ENCODE data around the gene ZNF326.

The ZNF326 gene

DNA sequence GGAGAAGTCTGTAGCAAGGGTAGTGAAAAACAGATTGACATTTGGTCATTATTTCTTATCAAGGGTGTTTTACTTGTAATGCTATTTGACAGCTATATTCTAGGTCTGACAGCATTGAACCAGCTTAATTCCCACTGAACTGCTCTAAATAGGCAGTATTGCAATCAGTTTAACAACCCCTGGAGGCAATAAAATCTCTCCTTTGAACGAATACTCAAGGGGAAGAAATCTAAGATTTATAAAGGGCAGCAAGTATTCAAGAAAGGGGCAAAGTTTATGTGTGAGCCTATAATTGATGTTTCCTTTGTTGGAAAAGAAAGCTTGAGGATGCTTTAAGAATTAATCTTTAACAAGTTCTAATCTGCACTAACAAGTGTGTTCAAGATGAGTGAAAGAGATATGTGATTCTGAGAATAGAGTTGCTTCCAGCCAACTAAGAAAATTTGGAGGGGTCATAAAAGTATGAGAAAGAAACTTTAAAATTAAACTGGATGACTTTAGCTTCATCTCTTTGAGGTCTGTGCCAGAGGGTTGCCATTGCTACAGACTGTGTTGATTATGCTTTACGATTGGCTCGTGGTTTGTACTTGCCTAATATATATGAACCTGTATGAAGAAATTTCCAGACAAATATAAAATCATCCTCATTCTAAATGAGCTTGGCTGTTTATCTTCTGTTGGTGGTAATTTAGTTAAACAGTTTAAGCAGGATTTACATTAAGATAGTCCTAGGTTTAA is 72.5 kb downstream of the ZNF326 start:
- no peak for DNase-seq (ENCODE audit: extremely low read depth, low read depth)
- TF ChIP-seq, protein P1, sequence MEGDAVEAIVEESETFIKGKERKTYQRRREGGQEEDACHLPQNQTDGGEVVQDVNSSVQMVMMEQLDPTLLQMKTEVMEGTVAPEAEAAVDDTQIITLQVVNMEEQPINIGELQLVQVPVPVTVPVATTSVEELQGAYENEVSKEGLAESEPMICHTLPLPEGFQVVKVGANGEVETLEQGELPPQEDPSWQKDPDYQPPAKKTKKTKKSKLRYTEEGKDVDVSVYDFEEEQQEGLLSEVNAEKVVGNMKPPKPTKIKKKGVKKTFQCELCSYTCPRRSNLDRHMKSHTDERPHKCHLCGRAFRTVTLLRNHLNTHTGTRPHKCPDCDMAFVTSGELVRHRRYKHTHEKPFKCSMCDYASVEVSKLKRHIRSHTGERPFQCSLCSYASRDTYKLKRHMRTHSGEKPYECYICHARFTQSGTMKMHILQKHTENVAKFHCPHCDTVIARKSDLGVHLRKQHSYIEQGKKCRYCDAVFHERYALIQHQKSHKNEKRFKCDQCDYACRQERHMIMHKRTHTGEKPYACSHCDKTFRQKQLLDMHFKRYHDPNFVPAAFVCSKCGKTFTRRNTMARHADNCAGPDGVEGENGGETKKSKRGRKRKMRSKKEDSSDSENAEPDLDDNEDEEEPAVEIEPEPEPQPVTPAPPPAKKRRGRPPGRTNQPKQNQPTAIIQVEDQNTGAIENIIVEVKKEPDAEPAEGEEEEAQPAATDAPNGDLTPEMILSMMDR (IDR thresholded peaks at IDR 0.05; ENCODE audit: low read depth, low read length, missing control alignments): no peak
- H3K4me3 ChIP-seq (replicated peaks; ENCODE audit: low read depth, low read length): no peak overlapping the region

DNA sequence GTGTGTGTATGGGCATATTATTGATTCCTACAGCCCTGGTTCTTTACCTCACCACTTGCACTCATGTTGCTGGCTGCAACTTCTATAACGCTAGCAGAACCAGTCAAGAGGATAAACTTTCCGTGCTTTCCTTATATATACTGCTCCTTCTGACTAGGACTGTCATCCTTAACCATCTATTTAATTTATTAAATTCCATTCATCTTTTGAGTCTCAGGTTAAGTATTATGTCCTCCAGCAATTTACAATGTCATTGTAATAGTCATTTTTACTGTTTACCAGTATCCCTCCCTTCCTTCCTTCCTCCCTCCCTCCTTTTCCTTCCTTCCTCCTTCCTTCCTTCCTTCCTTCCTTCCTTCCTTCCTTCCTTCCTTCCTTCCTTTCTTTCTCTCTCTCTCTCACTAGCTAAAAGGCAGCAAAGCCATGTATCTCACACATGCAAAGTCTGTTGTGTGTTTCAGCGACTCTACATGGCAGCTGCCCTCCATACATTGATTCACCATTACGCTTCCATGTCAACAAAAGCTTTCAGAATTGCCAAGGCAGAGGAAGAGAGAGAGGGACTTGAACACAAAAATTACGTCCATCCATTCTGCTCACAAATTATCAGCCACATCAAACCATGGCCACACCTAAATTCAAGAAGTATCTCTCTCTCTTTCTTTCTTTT is 73.8 kb downstream of the ZNF326 start:
- H3K4me3 ChIP-seq (replicated peaks; ENCODE audit: low read depth, low read length): no peak overlapping the region
- no peak for DNase-seq (ENCODE audit: extremely low read depth, low read depth)
- TF ChIP-seq, protein P1 (IDR thresholded peaks at IDR 0.05; ENCODE audit: low read depth, low read length, missing control alignments): no peak

DNA sequence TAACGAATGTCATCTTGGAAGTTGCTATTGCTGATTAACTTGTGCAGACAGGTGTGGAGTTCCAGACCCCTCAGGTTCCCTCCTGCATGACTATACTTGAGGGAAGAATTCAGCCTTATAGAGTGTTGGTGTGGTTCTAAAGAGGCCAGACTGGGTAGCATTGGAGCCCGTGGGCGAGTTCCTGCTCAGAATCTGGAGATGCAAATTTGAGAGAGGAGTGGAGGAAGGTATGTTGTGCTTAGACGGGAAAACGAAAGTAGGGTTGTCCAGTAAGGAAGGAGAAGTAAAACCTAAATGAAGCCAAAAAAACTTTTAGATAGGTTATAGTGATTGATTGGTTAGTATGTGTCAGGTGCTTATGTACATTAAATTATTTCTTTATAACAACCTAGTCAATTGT is 79.2 kb downstream of the ZNF326 start:
- TF ChIP-seq, protein P1 (IDR thresholded peaks at IDR 0.05; ENCODE audit: low read depth, low read length, missing control alignments): no peak
- no peak overlapping the region for H3K4me3 ChIP-seq (replicated peaks; ENCODE audit: low read depth, low read length)
- DNase-seq (ENCODE audit: extremely low read depth, low read depth): no peak

DNA sequence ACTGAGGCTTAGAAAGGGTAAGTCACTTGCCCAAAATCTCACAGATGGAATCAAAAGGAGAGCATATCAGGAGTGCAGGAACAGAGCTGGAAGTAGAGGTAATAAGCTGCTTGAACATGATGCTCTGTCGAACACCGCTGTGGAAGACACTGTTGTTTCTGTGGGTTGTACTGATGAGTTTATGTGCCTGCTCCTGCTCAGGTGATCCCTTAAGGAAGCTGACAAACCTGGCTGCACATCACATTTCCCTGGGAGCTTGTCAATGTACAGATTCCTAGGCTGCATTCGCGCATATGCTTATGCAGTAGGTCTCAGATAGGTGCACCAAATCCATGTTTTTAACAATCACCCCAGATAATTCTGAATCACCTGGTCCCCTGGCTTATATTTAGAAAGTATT is 79.7 kb downstream of the ZNF326 start:
- no peak for DNase-seq (ENCODE audit: extremely low read depth, low read depth)
- no peak overlapping the region for H3K4me3 ChIP-seq (replicated peaks; ENCODE audit: low read depth, low read length)
- TF ChIP-seq, protein P1 (IDR thresholded peaks at IDR 0.05; ENCODE audit: low read depth, low read length, missing control alignments): no peak

DNA sequence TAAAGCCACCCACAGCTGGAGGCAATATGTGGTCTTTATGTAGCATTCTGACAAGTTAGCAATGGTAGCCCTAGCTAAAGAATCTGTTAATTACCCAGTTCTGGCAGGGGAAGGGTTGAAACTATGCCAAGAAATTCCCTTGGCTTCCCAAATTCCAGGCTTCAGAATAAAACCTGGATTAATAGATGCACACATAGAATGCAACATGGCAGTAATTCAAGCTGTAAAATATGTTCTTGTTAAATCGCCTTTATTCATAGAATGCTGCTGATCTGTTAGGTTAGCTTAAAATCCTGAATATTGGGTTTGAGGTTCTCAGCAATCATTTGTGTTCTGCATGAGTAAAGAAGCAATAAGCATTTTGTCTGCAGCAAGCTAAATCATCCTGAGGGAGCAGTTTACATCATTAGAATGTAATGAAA is 80.1 kb downstream of the ZNF326 start:
- no peak overlapping the region for H3K4me3 ChIP-seq (replicated peaks; ENCODE audit: low read depth, low read length)
- DNase-seq (ENCODE audit: extremely low read depth, low read depth): no peak
- TF ChIP-seq, protein P1 (IDR thresholded peaks at IDR 0.05; ENCODE audit: low read depth, low read length, missing control alignments): no peak

DNA sequence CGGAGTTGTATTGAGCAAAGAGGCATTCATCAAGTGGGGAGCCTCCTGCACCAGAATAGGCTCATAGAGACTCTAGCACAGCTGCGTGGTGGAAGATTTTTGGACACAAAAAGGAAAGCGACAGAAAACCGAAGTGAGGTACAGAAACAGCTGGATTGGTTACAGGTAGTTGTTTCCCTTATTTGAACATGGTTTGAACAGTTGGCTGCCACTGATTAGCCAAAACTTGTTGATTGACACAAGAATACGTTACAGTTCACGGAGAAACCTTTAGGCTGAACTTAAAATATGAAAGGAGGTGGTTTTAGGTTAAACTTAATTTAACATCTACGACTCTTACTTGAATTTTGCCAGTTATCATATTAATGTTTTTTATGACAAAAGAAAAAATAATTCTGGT is 89.1 kb downstream of the ZNF326 start:
- DNase-seq (ENCODE audit: extremely low read depth, low read depth): no peak
- H3K4me3 ChIP-seq (replicated peaks; ENCODE audit: low read depth, low read length): no peak overlapping the region
- TF ChIP-seq, protein P1 (IDR thresholded peaks at IDR 0.05; ENCODE audit: low read depth, low read length, missing control alignments): no peak
